Choroid plexus epithelial cell (primary cell): ENCODE data around the gene FAM240B.

ENCODE experiments used
- DNase-seq: peaks from one replicate; pipeline ENCODE4 v3.0.0-alpha.2; 2010; ENCODE audit warnings: low read depth
- H3K4me3 ChIP-seq: 2 replicates; pipeline ENCODE4 v1.5.1; 2011; ENCODE audit warnings: low read depth, mild to moderate bottlenecking, control low read depth, low read length, moderate library complexity
- CTCF ChIP-seq: conservative IDR thresholded peaks from 2 replicates; pipeline ENCODE4 v1.5.1; 2011; ENCODE audit warnings: low read depth, mild to moderate bottlenecking, control low read depth, inconsistent platforms, low read length, moderate library complexity

FAM240B gene

GRCh38 chr9:38692707-38693106 lies 27.2 kb downstream of the FAM240B start:
- DNase-seq: no peak
- H3K4me3 ChIP-seq: no peak overlapping the region
- no peak for TF ChIP-seq CTCF

GRCh38 chr9:38690574-38690973 lies 29.4 kb downstream of the FAM240B start:
- DNase-seq: peak; percentile 13
- no peak overlapping the region for H3K4me3 ChIP-seq
- TF ChIP-seq CTCF: no peak

- peak; percentile 68 for DNase-seq
- TF ChIP-seq CTCF: no peak
- no peak overlapping the region for H3K4me3 ChIP-seq
Measured at GRCh38 chr9:38689678-38690077, 30.3 kb downstream of the FAM240B start.

GRCh38 chr9:38687992-38688391 lies 31.9 kb downstream of the FAM240B start:
- DNase-seq: no peak
- no peak overlapping the region for H3K4me3 ChIP-seq
- no peak for TF ChIP-seq CTCF

GRCh38 chr9:38687389-38687842 lies 32.5 kb downstream of the FAM240B start:
- H3K4me3 ChIP-seq: peak overlapping the region; percentile 36
- TF ChIP-seq CTCF: no peak
- DNase-seq: peak; percentile 67

GRCh38 chr9:38686933-38687332 lies 33.0 kb downstream of the FAM240B start:
- TF ChIP-seq CTCF: no peak
- DNase-seq: peak; percentile 26
- H3K4me3 ChIP-seq: no peak overlapping the region

- H3K4me3 ChIP-seq: no peak overlapping the region
- no peak for TF ChIP-seq CTCF
- DNase-seq: no peak
Measured at GRCh38 chr9:38685535-38685934, 34.4 kb downstream of the FAM240B start.
